Measurements from ENCODE around the gene CELSR1.

Gene CELSR1

DNA sequence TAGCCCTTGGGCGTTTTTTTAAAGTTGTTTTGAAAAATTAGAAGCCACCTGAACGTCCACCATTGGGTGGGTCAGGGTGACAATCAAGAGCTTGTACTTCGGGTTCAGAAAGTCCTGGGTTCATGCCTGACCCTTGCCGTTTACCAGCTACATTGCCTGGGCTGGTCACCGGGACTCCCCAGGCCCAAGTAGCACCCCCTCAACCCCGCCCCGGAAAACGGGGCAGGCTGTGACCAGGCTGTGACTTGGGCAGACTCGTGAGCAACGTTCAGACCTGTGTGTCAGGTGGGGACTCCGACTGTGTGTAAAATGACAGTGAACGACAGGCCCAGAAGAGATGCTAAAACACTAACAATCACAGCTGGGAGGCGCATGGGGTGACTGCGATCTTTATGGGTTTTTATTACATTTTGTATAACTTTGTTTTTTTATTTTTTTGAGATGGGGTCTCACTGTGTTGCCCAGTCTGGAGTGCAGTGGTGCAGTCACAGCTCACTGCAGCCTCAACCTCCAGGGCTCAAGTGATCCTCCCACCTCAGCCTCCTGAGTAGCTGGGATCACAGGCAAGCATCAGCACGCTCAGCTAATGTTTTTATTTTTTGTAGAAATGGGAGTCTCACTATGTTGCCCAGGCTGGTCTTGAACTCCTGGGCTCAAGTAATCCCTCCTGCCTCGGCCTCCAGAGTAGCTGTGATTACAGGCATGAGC lies 145.1 kb downstream of the CELSR1 start:
- DNase-seq = no peak

DNA sequence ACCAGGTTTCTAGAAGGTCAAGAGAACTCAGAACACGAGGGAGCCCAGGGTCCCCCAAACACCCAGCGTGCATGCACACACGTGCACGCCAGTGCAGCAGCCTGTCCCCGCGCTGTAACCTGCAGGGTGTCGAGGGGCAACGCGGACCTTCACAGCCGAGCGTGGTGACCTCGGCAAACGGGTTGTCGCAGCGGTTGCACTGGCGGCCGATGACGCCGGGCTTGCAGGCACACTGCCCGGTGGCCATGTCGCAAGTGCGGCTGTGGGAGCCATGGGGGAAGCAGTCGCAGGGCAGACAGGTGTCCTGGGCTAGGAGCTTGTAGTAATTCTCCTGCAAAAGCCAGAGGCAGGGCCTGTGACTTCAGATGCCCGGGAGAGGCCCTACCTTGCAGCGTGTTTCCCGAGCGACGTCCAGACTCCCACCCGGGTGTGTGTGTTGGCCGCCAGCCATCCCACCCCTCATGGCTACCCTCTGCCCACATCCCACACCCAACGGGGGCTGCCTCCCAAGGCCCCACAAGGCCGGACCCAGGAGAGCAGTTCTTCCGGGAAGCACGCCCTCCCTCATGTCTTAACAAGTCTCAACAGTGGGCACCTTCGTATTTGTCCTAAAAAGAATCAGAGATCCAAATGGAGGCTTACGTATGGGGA lies 145.8 kb downstream of the CELSR1 start:
- no peak for DNase-seq

DNA sequence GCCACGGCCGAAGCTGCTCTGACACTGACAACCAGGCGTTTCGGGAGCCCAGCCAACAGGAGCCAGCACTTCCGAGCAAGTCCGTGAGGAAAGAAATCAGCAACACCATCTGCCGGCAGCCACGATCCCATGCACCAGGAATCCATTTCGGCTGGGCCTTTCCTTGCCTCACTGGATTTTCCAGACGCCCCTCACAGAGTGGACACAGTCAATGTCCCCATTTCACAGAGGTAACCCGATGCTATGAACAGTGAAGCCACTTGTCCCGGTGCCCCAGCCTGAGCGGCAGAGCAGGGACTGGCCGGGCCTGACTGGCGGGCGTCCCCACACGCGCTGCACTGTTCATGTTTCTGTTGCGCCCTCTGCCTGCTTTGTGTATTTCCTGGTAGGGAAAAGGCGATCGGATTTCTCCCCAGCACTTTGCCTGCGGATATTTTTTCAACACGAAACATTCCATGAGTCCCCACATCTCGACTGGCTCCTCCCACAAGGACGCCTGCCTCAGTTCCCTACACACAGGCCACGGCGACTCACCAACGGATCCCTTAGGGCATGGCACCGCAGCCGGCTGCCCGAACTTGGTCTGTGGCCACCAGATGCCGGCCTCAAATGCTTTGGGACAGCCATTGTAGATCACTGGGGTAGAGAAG lies 146.6 kb downstream of the CELSR1 start:
- no peak for DNase-seq

DNA sequence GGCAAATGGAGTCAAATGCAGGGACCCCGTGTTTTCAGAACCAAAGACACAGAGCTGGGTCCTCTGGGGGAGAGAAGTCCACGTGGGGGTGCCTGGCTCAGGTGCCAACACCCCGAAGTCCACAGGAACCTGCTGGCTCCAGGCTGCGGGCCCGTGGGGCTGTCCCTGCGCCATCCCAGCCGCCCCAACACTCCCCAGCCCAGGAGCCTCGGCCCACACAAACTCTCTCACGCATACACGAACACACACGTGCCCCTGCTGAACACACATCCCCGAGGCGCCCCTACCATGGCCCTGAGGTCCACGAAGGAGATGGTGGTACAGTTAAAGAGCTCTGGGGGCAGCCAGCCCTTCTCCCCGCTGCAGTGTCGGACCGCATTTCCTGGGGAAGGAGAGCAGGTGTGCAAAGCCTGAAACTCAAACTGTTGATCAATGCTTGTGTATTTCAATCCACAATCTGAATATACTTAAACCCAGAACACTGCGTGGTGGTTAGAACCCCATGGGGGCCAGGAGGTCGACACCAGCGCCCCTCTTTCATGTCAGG lies 147.2 kb downstream of the CELSR1 start:
- no peak for DNase-seq

DNA sequence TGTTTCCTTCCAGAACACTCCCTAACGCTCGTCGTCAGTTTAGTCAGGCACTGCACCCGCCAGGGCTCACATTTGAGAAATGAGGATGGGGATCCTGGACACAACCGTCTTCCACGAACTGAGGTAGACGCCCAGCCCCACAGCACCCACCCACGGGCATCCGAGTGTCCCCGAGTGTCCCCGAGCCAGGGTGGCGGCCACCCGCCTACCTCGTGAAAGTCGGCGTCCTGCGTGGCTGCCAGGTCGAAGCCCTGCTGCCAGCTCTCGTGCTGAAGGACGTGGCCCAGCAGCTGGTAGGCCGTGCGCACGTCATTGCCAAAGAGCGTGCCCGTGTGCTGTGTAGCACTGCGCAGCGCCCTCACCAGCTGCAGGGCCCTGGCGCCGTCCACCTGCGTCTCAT lies 148.3 kb downstream of the CELSR1 start:
- DNase-seq = no peak

DNA sequence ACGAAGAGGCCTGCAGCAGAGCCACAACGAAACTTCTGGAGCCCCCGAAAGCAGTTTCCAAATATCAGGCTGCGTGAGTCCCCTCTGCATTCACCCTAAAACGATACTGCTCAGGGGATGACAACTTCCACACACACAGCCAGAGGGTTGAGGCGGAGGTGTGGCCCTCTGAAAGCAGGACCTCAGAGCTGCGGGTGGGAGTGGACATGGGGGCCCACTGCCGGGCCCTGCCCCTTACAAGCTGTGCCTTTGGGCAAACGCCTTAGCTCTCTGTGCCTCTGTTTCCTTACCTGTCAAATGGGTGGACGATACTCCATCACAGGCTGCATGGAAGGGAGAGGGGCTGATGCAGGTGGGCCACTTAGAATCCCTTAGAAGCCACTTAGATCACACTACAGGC lies 148.8 kb downstream of the CELSR1 start:
- no peak for DNase-seq

DNA sequence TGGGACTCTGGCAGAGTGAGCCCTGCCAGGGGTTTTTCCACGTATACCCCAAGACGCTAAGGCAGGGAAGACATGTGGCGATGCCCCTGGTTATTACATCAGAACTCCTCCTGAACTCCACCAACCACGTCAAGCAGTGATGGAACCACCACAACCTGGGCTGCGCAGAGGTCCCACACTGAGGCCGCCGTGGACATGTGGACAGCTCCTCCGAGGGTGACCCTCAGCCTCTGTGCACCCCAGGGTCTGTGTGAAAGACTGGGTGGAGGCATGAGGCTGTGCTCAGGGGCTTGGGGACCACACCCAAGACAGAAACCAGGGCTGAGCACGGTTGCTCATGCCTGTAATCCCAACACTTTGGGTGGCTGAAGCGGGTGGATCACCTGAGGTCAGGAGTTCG lies 149.7 kb downstream of the CELSR1 start:
- no peak for DNase-seq

DNA sequence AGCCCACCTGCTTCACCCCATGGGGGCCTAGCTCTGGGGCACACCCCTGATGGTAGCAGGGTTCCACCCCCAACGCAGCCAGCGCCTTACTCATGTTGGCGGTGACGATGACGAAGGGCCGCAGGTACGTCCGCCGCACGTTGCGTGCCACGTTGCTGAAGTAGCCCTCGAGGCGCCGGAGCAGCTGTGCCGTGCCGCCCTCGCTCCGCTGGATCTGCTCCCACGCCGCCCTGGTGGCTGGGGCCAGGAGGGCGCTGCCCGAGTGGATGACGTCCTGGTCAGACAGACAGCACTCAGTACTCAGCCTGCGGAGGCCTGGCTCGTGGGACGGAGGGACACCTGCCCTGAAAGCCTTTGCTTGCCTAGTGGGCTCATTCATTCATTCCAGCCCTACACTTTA lies 151.1 kb downstream of the CELSR1 start:
- no peak for DNase-seq

DNA sequence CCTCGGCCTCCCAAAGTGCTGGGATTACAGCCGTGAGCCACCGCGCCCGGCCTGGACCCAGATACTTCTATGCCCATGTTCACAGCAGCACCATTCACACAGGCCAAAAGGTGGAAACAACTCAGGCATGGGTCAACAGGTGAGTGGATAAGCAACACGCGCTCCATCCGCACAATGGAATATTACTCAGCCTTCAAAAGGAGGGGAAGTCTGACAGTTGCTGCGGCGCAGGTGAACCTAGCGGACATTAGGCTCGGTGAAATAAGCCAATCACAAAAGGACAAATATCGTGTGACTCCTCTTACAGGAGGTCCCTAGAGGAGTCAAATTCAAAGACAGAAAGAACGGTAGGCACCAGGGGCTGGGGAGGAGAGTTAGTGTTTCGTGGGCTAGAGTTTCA lies 154.9 kb downstream of the CELSR1 start:
- DNase-seq = no peak

DNA sequence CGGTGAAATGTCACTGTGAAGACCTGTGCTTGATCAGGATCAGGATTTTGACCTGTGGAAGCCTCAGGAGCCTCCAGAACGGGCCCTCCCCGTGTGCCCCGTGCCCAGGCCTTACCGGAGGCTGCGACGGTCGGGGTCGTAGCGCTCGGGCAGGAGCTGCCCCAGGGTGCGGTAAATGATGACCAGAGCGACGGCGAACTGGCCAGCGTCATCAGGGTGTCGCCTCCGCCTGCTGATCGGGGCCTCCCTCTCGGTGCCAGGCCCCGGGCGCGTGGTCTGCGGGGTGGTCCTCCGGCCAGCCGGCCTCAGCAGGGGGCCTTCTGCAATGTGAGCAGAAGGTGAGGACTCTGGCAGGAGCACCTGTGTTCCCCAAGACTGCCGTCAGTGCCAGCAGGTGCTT lies 155.7 kb downstream of the CELSR1 start:
- DNase-seq = no peak

DNA sequence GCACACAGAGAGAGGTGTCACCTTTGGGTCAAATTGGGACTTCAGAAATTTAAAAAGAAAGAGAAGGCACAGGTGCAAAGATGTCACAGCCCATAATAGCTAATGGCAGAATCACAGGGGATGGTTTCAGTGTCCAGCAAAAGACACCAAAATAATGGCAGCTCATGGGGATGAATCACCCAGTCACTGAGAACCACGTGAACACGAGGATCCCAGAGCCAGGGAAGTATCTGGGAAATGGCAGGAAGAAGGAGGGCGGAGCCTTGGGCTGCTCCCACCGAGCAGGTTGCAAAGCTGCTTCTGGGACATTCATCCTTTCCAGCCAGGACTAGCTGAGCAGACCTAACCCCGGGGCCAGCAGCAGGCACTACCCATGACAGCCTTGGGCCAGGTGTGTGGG lies 156.3 kb downstream of the CELSR1 start:
- DNase-seq = no peak

DNA sequence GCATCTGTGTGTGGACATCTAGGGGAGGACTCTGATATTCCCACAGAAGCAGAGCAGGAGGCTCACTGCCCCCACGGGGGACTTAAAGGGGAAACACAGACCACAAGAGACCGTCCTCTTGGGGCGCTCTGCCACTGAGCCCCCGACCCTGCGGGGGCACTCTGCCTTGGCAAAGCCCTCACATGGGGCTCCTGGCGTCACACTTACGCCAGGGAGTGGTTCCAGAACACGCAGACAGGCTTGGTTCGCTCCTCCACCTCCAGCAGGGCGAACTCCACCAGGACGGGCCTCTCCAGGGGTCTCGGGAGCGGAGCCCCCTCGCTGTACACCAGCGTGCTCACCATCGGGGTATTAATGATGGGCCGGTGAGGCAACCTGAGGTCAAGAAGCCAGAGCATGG lies 156.8 kb downstream of the CELSR1 start:
- no peak for DNase-seq

DNA sequence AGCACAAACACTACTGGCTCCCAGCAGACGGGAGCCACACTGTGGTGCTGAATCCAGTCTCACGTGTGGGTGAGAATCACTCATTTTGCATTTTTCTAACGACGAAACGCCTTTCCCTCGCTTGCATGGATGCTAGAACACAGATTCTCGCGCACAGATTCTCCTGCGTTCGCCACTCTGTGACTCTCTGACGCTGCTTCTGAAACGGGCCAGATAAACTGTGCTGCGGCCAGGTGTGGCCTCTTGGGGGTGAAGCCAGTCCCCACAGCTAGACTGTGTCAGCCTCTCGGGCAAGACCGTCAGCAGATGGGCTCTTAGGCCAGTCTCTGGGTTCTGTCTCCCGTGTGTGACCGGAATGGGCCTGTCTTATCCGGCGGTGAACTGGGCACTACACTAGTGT lies 157.4 kb downstream of the CELSR1 start:
- no peak for DNase-seq

DNA sequence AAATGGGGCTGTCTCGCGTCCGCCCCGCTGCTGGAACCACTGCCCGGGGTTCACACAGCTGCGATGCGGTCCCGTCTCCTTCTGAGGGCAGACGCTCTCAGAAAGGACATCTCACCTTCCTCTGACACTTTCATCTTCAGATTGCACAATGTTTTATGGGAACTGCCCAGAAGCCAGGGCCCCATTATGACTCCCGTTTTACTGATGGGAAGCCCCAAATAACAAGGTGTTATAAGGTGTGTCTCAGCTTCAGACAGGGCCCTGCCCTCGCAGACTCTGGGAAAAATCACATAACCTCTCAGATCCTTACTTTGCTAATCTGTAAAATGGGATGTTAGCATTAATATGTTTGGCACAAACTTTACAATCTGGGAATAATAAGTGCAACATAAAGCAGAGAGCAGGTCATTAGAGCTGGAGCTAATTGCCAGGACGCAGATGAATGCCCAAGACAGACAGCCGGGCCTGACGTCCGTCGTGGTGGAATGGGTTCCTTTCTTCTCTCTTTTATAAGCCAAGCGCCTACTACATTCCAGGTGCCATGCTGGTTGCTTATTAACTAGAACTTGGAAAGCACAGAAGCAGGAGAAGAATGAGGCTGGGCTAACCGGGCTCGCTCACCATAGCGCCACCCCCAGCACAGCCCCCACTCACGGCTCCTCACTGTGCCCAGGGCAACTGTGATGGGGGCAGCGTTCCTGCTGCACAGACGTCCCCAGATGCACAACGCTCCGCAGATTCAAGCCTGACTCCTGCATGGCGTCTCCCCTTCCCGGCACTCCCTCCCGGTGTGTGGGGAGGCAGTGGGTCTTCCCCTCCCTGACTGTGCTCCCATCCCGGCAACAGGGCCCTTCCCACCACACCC lies 158.1 kb downstream of the CELSR1 start:
- DNase-seq = no peak

DNA sequence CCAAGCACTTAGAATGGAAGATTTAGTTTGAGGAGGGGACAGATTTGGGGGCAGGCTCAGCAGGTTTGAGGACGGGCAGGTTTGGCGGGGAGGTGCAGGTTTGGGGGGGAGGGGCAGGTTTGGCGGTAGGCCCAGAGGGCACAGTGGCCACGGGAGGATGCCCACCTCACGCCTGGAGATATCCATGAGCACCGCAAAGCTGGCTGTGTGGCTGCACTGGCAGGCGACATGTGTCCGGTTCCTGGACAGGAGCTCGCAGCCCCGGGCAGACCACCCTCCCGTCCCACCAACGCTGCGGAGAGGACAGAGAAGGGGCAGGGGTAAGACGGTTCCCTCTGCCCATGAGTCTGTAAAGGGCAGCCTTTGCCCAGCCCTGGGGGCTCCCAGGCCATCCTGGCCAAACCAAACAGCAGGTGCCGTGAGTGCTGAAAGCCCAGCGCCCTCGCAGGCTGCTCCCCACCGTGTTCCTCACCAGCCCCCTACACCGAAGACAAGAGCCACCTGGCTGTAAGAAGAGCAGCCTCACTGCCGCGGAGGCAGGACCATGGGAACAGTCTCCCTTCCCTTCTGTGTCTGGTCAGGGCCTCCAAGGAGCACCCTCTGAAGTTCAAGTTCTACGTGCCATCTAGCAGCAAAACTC lies 158.9 kb downstream of the CELSR1 start:
- DNase-seq = no peak

DNA sequence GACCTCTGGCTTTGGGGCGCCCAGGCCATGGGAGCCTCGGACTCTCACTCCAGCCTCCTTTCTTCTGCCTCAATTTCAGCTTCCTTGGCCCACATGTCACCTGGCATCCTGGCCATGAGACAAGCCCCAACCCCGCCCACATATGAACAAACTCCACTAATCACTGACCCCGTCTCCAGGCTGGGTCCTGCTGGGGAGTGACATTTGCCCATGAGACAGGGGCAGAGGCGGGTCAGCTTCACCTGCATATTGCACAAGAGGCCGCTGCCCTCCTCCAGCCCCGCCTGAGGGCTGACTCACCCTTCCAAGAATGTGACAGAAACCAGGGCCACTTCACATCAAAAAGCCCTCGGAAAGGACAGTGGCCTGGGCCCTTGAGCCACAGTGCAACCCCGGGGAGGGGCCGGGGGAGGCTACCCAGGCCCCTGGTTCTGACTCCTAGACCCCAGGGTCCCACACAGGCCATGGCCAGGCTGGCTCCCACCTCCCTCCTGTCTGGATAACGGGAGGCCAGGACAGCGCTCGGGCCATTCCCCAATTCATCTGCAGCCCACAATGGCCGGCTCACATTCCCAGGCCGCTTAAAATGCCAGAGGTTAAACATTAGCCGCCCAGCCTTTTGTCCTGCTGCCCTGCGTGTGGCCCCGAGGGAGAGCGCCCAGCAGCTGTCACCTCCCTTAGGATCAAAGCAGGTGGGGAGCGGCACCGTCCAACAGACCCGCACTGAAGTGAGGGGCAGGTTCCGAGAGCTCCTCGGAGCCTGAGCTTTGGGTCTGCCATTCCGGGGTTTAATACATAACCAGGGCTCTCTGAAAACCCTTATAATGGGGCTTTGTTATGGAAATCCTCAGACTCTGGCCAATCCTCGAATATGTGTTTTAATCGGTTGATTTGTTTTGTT lies 159.6 kb downstream of the CELSR1 start:
- no peak for DNase-seq

DNA sequence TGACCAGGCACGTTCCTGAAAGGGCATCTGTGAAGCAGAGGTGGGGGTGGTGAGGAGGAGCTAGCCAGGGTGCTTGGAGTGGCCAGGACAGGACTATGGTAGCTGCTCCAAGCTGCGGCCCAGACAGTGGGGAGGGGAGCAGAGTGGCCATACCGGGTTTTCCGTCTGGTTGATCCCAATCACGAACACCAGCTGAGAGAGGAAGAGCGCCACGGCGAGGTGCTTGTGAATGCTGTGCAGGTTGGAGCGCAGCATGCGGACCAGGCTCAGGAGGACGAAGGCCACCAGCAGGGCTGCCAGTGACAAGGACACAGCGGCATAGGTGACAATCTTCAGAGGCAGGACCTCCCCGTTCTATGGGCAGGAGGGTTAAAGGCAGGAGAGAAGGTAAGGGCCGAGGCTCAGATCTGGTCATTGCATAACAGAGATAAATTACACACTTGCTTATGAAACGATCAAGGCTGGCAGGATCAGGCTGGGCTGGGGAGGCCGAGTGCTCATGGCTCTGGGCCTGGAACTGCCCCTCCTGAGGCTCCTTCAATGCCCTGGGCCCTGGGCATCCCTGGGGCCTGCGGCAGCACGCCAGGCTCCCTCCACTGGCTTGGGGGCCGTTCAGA lies 160.4 kb downstream of the CELSR1 start:
- no peak for DNase-seq

DNA sequence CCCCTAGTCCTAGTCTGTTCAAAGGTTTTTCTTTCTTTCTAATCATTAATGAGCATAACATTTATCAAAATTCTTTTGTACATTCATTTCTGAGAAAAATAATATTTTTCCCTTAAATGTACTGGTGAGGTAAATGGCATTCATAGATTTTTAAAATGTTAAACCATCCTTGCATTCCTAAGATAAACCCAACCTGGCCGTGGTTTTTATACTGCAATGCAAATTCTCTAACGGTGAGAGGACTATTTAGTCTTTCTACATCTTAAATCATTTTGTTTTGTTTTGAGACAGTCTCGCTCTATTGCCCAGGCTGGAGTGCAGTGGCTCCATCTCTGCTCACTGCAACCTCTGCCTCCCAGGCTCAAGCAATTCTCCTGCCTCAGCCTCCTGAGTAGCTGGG lies 161.3 kb downstream of the CELSR1 start:
- no peak for DNase-seq

DNA sequence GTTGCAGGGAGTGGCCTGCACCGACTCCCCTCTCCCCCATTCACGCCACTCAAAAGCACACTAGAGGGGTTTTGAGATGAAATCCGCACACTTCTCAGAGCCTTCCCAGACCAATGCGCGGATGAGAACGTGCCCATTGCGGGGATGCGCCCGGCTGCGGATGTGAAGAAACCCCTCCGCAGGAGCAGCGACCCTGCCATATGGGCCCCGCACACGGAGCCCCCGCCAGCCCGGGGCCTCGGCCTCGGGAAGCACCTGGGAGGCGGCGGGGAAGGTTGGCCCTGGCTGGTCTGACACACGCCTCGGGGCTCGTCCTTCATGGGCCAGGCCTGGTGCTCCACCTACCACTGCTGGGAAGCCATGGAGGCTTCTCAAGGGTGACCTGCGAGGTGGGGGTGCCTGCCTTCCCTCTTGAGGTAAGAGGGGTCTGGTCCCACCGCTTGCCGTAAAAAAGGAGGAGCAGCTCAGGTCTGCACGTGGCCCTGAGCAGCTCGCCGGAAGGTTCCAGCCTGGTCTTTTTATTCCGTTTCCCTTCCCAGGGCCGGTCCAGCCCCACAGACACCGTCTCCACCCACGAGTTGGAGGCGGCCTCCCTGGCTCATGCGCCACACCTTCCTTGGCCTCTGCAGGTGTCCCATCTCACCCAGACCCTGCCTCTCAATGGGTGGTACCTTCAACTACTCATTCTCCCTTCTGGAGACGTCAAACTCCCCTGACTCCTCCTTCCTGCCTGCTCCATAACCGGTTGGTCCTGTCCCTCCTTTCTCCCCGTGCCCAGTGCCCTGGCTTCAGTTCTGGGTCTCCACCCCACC lies 162.6 kb downstream of the CELSR1 start:
- no peak for DNase-seq
